Measurements from ENCODE around the gene SLC26A9.

- TF ChIP-seq, protein P1, sequence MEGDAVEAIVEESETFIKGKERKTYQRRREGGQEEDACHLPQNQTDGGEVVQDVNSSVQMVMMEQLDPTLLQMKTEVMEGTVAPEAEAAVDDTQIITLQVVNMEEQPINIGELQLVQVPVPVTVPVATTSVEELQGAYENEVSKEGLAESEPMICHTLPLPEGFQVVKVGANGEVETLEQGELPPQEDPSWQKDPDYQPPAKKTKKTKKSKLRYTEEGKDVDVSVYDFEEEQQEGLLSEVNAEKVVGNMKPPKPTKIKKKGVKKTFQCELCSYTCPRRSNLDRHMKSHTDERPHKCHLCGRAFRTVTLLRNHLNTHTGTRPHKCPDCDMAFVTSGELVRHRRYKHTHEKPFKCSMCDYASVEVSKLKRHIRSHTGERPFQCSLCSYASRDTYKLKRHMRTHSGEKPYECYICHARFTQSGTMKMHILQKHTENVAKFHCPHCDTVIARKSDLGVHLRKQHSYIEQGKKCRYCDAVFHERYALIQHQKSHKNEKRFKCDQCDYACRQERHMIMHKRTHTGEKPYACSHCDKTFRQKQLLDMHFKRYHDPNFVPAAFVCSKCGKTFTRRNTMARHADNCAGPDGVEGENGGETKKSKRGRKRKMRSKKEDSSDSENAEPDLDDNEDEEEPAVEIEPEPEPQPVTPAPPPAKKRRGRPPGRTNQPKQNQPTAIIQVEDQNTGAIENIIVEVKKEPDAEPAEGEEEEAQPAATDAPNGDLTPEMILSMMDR (IDR thresholded peaks at IDR 0.05; ENCODE audit: low read depth, low read length, poor library complexity, severe bottlenecking): no peak
- TF ChIP-seq EZH2phosphoT487 (IDR thresholded peaks at IDR 0.05; ENCODE audit: borderline replicate concordance, low read length): no peak
These were observed 65.2 kb downstream of the SLC26A9 start for GRCh38 chr1:205878026-205878425.
